ENCODE data around the gene KIT.

KIT gene

DNA sequence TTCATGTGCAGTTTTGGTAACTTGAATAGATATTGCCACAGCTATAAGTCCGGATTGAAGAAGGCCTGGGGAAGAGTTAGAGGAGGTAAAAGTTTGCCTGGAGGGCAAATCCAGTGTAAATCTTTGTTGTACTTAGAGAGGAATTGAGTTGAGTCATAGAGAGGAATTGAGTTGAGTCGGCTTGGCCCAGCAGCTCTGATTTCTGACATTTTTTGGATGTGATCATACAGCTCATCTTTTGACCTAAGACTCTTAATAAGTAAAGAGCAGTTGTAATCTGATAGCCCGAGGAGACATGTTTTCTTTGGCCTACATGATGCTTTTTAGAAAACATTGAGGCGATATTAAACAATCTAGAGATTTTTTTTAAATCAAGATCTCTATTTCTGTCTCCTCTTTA, 3.9 kb downstream of the KIT start:
- Histone ChIP-seq H3K4me3 (ENCODE audit: low read depth, low read length, poor library complexity, severe bottlenecking) (no peak overlapping the region), H2AFZ (ENCODE audit: low read length) (no peak overlapping the region), H3K27me3 (ENCODE audit: insufficient read depth, low read length) (no peaks in the 10 kb centered on the region), H3K4me2 (ENCODE audit: low read length) (no peak overlapping the region), H3K27ac (ENCODE audit: low read depth, low read length, poor library complexity, severe bottlenecking) (no peak overlapping the region), H3K9me3 (ENCODE audit: low read length) (no peaks in the 10 kb centered on the region), H3K36me3 (ENCODE audit: insufficient read depth, low read length) (no peaks in the 10 kb centered on the region), H3K9ac (ENCODE audit: low read length) (no peak overlapping the region), H4K20me1 (ENCODE audit: insufficient read depth, low read length) (no peaks in the 10 kb centered on the region), H3K79me2 (ENCODE audit: insufficient read depth, low read length) (no peaks in the 10 kb centered on the region), H3F3A (ENCODE audit: insufficient read depth, low read length) (no peaks in the 10 kb centered on the region), H3K4me1 (ENCODE audit: insufficient read depth, low read length, severe bottlenecking) (no peaks in the 10 kb centered on the region), H3K9me2 (ENCODE audit: low read depth, low read length) (no peaks in the 10 kb centered on the region)
- TF ChIP-seq CTCF (IDR thresholded peaks at IDR 0.05; ENCODE audit: low read length), result no peak
- no peak for TF ChIP-seq EZH2 (IDR thresholded peaks at IDR 0.05; ENCODE audit: borderline replicate concordance, low read length)

DNA sequence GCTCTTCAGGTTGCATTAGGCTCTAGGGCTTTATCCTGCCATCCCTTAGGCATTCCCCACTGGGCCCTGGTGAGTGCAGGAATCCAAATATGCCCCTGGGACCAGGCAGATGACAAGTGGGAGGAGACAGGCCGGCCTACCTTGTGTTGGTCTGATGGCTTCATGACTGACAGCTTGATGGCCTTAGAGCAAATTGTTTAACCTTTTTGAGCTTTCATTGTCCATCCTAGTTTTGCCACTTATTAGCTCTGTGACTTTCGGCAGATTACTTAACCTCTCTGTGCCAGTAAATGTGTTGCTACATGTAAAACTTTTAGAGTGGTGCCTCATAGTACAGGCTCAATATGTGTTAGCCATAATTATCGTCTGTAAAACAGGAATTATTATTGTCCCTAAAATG, 4.4 kb downstream of the KIT start:
- Histone ChIP-seq H3K9ac (ENCODE audit: low read length) (no peak overlapping the region), H3K4me2 (ENCODE audit: low read length) (no peak overlapping the region), H3K4me1 (ENCODE audit: insufficient read depth, low read length, severe bottlenecking) (no peaks in the 10 kb centered on the region), H3K9me2 (ENCODE audit: low read depth, low read length) (no peaks in the 10 kb centered on the region), H3K9me3 (ENCODE audit: low read length) (no peaks in the 10 kb centered on the region), H3K36me3 (ENCODE audit: insufficient read depth, low read length) (no peaks in the 10 kb centered on the region), H3F3A (ENCODE audit: insufficient read depth, low read length) (no peaks in the 10 kb centered on the region), H3K27ac (ENCODE audit: low read depth, low read length, poor library complexity, severe bottlenecking) (no peak overlapping the region), H3K79me2 (ENCODE audit: insufficient read depth, low read length) (no peaks in the 10 kb centered on the region), H2AFZ (ENCODE audit: low read length) (no peak overlapping the region), H4K20me1 (ENCODE audit: insufficient read depth, low read length) (no peaks in the 10 kb centered on the region), H3K27me3 (ENCODE audit: insufficient read depth, low read length) (no peaks in the 10 kb centered on the region), H3K4me3 (ENCODE audit: low read depth, low read length, poor library complexity, severe bottlenecking) (no peak overlapping the region)
- no peak for TF ChIP-seq EZH2 (IDR thresholded peaks at IDR 0.05; ENCODE audit: borderline replicate concordance, low read length)
- TF ChIP-seq CTCF (IDR thresholded peaks at IDR 0.05; ENCODE audit: low read length), result no peak

DNA sequence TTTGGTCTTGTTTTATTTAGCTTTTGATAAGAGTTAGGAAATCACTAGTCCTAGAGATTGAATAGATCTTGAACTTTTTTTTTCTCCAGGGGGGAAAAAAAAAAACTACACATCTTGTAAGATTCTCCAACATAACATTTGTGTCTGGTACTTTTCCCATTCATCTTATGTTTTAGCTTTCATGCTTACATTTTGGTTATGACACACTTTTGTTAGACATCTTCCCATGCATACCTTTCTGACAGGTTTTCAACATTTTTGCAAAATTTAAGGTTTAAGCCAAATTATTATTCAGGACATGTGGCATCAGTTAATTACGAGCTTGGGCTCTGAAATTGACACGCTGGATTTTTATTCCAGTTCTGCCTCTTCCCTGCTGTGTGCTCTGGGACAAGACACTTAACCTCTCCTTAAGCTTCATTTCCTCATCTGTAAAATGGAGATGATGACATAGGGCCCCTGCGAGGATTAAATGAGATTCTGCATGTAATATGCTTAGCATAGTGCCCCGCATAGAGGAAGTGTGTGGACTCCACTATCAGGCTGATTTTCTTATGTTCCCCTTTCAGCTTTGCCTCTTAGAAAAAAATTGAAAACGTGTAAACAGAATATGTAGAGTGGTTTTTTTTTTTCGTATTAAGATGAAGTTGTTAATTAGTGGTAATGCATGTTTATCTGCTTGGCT, 5.3 kb downstream of the KIT start:
- H3K79me2 ChIP-seq (ENCODE audit: insufficient read depth, low read length), result no peaks in the 10 kb centered on the region
- H3F3A ChIP-seq (ENCODE audit: insufficient read depth, low read length), result no peaks in the 10 kb centered on the region
- no peaks in the 10 kb centered on the region for H3K9me3 ChIP-seq (ENCODE audit: low read length)
- no peaks in the 10 kb centered on the region for H3K36me3 ChIP-seq (ENCODE audit: insufficient read depth, low read length)
- H3K4me1 ChIP-seq (ENCODE audit: insufficient read depth, low read length, severe bottlenecking), result no peaks in the 10 kb centered on the region
- H3K27ac ChIP-seq (ENCODE audit: low read depth, low read length, poor library complexity, severe bottlenecking), result no peak overlapping the region
- no peaks in the 10 kb centered on the region for H3K9me2 ChIP-seq (ENCODE audit: low read depth, low read length)
- H2AFZ ChIP-seq (ENCODE audit: low read length), result no peak overlapping the region
- no peaks in the 10 kb centered on the region for H3K27me3 ChIP-seq (ENCODE audit: insufficient read depth, low read length)
- no peak for TF ChIP-seq CTCF (IDR thresholded peaks at IDR 0.05; ENCODE audit: low read length)
- TF ChIP-seq EZH2 (IDR thresholded peaks at IDR 0.05; ENCODE audit: borderline replicate concordance, low read length), result no peak
- no peak overlapping the region for H3K9ac ChIP-seq (ENCODE audit: low read length)
- no peaks in the 10 kb centered on the region for H4K20me1 ChIP-seq (ENCODE audit: insufficient read depth, low read length)
- no peak overlapping the region for H3K4me3 ChIP-seq (ENCODE audit: low read depth, low read length, poor library complexity, severe bottlenecking)
- H3K4me2 ChIP-seq (ENCODE audit: low read length), result no peak overlapping the region

All from OCI-LY1 (cell line).